Activated naive CD8-positive, alpha-beta T cell treated with anti-CD3 and anti-CD28 coated beads, Interleukin-2, amount 10 ng/mL, durations not matched to agents 7 days and 5 days (primary cell): ENCODE data around the gene BCAS2. TPM values are rescaled to one million over a fixed set of nuclear protein-coding genes. Genes with fewer than 3 reads are reported as not detected.
"Not testable (repeated sequence)": the region's sequence is repeated elsewhere in the genome, so short reads cannot be mapped to it uniquely, and the experiment has no call there.

Experiments used
- ATAC-seq: fragments of 150-1000 bp; cut with Tn5 transposase; one replicate; pipeline ENCODE4 v1.10.0; 2021; ENCODE audit warnings: low read depth, moderate library complexity
- POLR2A ChIA-PET: fragments of 350-600 bp; sonication (Branson Sonifier 250); formaldehyde crosslinking; loops from one replicate; lab custom pipeline; 2021; ENCODE audit warnings: antibody characterized with exemption; lab: Charles Lee
- DNase-seq: peaks from one replicate; pipeline ENCODE4 v3.0.0; 2021
- H3K27ac Mint-ChIP-seq: one replicate; pipeline ENCODE4 v1.8.0; 2022; ENCODE audit warnings: mild to moderate bottlenecking, mixed read lengths
- H3K27me3 Mint-ChIP-seq: one replicate; pipeline ENCODE4 v1.8.0; 2022; ENCODE audit warnings: mild to moderate bottlenecking, moderate library complexity, mixed read lengths
- H3K36me3 Mint-ChIP-seq: one replicate; pipeline ENCODE4 v1.8.0; 2021; ENCODE audit warnings: mild to moderate bottlenecking, mixed read lengths
- H3K4me1 Mint-ChIP-seq: one replicate; pipeline ENCODE4 v1.8.0; 2021; ENCODE audit warnings: mixed read lengths
- H3K4me3 Mint-ChIP-seq: one replicate; pipeline ENCODE4 v1.8.0; 2022; ENCODE audit warnings: mild to moderate bottlenecking, moderate library complexity, mixed read lengths
- H3K9me3 Mint-ChIP-seq: one replicate; pipeline ENCODE4 v1.8.0; 2021; ENCODE audit warnings: mixed read lengths
- total RNA-seq, 2 experiments: library from RNA; stranded (reverse); gene quantifications; one replicate each; pipeline ENCODE4 v1.2.3, GENCODE V29; 2021

The BCAS2 gene
- total RNA-seq, 2 experiments from 2014 or later: 38.4 to 39.5 TPM

DNA sequence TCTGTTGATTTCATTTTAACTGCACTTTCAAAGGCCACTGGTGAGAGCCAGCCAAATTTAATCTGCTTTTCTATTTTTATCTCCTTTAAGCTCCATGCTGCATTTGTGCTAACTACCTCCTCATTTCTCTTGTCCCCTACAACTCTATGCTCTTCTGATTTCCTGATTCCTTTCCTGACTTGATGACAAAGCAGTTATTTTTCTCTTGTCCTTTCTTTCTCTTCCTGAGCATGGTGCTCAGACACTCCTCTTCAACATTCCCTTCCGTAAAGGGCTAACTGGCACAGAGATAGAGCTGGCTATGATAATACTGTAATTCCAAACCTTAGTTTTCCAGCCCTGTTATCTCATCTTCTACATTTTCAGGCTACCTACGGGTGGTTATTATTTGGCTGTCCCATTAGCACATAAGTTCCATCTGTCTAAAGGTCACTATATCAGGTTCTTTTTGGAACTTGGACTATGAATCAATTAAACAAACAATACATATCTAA lies 6.8 kb upstream of the BCAS2 start:
- H3K4me3 Mint-ChIP-seq: no peak overlapping the region
- H3K27ac Mint-ChIP-seq: no peak overlapping the region
- no peak for ATAC-seq
- H3K27me3 Mint-ChIP-seq: peaks cover 6% of the 10 kb centered on the region
- H3K36me3 Mint-ChIP-seq: no peaks in the 10 kb centered on the region
- POLR2A ChIA-PET: no interaction called here
- no peaks in the 10 kb centered on the region for H3K4me1 Mint-ChIP-seq
- H3K9me3 Mint-ChIP-seq: peaks cover 1% of the 10 kb centered on the region
- no peak for DNase-seq

- peaks cover 1% of the 10 kb centered on the region for H3K9me3 Mint-ChIP-seq
- POLR2A ChIA-PET: interaction anchor here (0.7 kb wide), 1 partner anchor 120 kb away, joined by 3 read pairs; no protein-coding TSS in a partner anchor
- peaks cover 3% of the 10 kb centered on the region for H3K27me3 Mint-ChIP-seq
- ATAC-seq (no peak), DNase-seq (no peak)
- no peak overlapping the region for H3K4me3 Mint-ChIP-seq
- H3K4me1 Mint-ChIP-seq: peaks cover 1% of the 10 kb centered on the region
- H3K27ac Mint-ChIP-seq: no peak overlapping the region
- no peaks in the 10 kb centered on the region for H3K36me3 Mint-ChIP-seq
These were observed 6.0 kb upstream of the BCAS2 start for GRCh38 chr1:114587203-114587991.

DNA sequence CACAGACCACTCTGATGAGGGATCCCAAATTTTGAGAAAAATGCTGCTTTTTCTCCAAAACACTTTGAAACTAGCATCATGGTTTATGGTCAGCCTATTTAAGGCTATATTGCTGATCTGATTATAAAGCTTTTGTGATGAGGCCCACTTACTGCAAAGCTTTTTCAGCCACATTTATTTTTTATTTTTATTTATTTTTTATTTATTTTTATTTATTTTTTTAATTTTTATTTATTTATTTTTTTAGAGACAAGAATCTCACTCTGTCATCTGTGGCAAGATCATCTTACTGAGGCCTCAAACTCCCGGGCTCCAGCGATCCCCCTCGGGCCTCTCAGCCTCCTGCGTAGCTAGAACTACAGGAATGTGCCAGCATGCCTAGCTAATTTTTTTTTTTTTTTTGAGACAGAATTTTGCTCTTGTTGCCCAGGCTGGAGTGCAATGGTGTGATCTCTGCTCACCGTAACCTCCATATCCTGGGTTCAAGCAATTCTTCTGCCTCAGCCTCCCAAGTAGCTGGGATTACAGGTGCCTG lies 5.2 kb upstream of the BCAS2 start:
- ATAC-seq: no peak
- no peaks in the 10 kb centered on the region for H3K36me3 Mint-ChIP-seq
- H3K4me3 Mint-ChIP-seq: no peak overlapping the region
- DNase-seq: no peak
- POLR2A ChIA-PET: interaction anchor here (0.7 kb wide), 1 partner anchor 121 kb away, joined by 3 read pairs; no protein-coding TSS in a partner anchor
- H3K4me1 Mint-ChIP-seq: peaks cover 9% of the 10 kb centered on the region
- peaks cover 3% of the 10 kb centered on the region for H3K27me3 Mint-ChIP-seq
- peaks cover 1% of the 10 kb centered on the region for H3K9me3 Mint-ChIP-seq
- no peak overlapping the region for H3K27ac Mint-ChIP-seq

- peaks cover 12% of the 10 kb centered on the region for H3K4me1 Mint-ChIP-seq
- H3K4me3 Mint-ChIP-seq: no peak overlapping the region
- H3K9me3 Mint-ChIP-seq: peaks cover 1% of the 10 kb centered on the region
- H3K27ac Mint-ChIP-seq: no peak overlapping the region
- ATAC-seq (no peak), DNase-seq (no peak)
- POLR2A ChIA-PET: interaction anchor here (0.6 kb wide), 1 partner anchor 1966 kb away, joined by 3 read pairs; the partner anchor contains the start of gene CAPZA1
- H3K36me3 Mint-ChIP-seq: no peaks in the 10 kb centered on the region
- H3K27me3 Mint-ChIP-seq: peaks cover 3% of the 10 kb centered on the region
These were observed 3.8 kb upstream of the BCAS2 start for GRCh38 chr1:114585231-114585630.

GRCh38 chr1:114574365-114574764 lies 7.0 kb downstream of the BCAS2 start:
- Mint-ChIP-seq H3K4me3 (no peak overlapping the region), H3K27me3 (no peaks in the 10 kb centered on the region), H3K27ac (no peak overlapping the region), H3K4me1 (peaks cover 3% of the 10 kb centered on the region), H3K36me3 (peaks cover 15% of the 10 kb centered on the region), H3K9me3 (no peaks in the 10 kb centered on the region)
- ATAC-seq: no peak
- POLR2A ChIA-PET: no interaction called here
- no peak for DNase-seq

DNA sequence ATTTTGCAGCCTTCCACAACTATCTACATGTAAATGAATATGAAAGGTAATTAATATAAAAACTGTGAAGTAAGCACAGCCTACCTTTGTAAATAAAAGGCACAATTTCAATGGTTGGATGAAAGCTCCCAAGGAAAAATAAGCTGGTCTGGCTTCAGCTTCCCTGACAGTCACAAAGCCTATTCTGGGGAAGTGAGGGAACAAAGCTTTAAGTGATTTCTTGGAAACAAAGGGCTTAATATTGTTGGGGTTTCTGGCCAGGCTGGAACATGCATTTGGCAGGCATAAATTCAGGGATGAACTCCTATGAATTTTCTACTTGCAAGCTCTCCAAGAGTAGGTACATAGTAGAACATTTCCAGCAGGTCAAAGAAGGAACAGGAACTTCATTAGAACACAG lies 17.3 kb downstream of the BCAS2 start:
- H3K27me3 Mint-ChIP-seq: no peaks in the 10 kb centered on the region
- H3K27ac Mint-ChIP-seq: no peak overlapping the region
- no peaks in the 10 kb centered on the region for H3K4me1 Mint-ChIP-seq
- no peak overlapping the region for H3K4me3 Mint-ChIP-seq
- POLR2A ChIA-PET: no interaction called here
- DNase-seq (no peak), ATAC-seq (no peak)
- H3K36me3 Mint-ChIP-seq: peaks cover 38% of the 10 kb centered on the region
- peaks cover 3% of the 10 kb centered on the region for H3K9me3 Mint-ChIP-seq

- H3K9me3 Mint-ChIP-seq, POLR2A ChIA-PET, ATAC-seq, H3K4me1 Mint-ChIP-seq, H3K27ac Mint-ChIP-seq, DNase-seq, H3K27me3 Mint-ChIP-seq, H3K4me3 Mint-ChIP-seq: not testable (repeated sequence)
- peaks cover 35% of the 10 kb centered on the region for H3K36me3 Mint-ChIP-seq
These were observed 18.4 kb downstream of the BCAS2 start for GRCh38 chr1:114562978-114563510.

DNA sequence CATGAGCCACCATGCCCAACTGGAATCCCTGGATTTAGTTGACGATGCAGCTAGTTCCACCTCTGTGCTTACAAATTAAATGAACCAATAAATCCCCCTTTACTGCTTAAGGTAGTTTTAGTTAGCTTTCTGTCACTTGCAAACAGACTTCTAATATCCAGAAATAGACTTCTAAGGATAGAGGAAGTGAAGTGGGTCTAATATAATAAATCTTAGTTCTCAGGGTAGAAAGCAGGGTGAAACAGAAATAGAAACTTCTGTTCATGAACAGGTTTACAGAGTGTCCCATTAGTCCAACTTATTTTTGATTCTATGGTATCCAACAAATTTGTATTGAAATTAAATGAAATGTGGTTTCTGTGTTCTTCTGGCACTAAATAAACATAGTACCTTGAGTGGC lies 20.1 kb downstream of the BCAS2 start:
- H3K4me1 Mint-ChIP-seq: no peaks in the 10 kb centered on the region
- H3K4me3 Mint-ChIP-seq: no peak overlapping the region
- H3K27me3 Mint-ChIP-seq: no peaks in the 10 kb centered on the region
- H3K27ac Mint-ChIP-seq: no peak overlapping the region
- POLR2A ChIA-PET: no interaction called here
- H3K9me3 Mint-ChIP-seq: peaks cover 3% of the 10 kb centered on the region
- peaks cover 22% of the 10 kb centered on the region for H3K36me3 Mint-ChIP-seq
- ATAC-seq: no peak
- DNase-seq: no peak

DNA sequence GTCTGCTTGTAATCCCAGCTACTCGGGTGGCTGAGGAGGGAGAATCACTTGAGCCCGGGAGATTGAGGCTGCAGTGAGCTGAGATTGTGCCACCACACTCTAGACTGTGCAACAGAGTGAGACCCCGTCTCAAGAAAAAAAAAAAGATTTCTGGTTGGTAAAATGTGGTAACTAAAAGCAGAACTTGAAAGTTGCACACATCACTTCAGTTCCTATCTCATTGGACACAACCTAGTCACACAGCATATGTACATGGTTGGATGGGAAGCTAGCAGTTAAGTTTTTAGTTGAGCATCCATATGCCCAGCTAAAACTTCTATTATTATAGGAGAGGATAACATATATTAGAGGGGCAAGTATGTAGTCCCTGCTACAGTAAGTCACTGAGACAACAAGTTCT lies 22.1 kb downstream of the BCAS2 start:
- Mint-ChIP-seq H3K4me3 (no peak overlapping the region), H3K27me3 (no peaks in the 10 kb centered on the region), H3K9me3 (peaks cover 3% of the 10 kb centered on the region), H3K27ac (no peak overlapping the region), H3K36me3 (peaks cover 10% of the 10 kb centered on the region), H3K4me1 (no peaks in the 10 kb centered on the region)
- POLR2A ChIA-PET: no interaction called here
- ATAC-seq (no peak), DNase-seq (no peak)

- Mint-ChIP-seq H3K36me3 (peaks cover 9% of the 10 kb centered on the region), H3K9me3 (peaks cover 3% of the 10 kb centered on the region), H3K27ac (no peak overlapping the region), H3K4me1 (no peaks in the 10 kb centered on the region), H3K4me3 (no peak overlapping the region), H3K27me3 (no peaks in the 10 kb centered on the region)
- no peak for ATAC-seq
- no peak for DNase-seq
- POLR2A ChIA-PET: no interaction called here
These were observed 22.9 kb downstream of the BCAS2 start for GRCh38 chr1:114558544-114558943.

DNA sequence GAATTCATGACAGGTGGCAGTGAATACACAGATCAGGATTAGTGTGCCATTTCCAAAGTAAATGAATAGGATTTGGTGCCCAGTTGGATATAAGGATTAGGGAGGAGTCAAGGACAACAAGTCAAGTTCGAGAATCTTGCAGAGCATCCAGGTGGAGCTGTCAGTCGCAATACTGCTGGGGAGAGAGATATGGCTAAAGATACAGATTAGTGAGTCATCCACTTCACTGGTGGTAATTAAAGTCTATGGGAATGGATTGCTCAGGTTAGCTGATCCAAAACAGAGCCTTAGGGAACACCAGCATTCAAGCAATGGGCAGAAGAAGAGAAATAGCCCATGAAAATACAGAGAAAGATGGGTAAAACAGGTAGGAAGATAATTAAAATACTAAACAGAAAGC lies 26.8 kb downstream of the BCAS2 start:
- DNase-seq: no peak
- Mint-ChIP-seq H3K27me3 (peaks cover 3% of the 10 kb centered on the region), H3K36me3 (no peaks in the 10 kb centered on the region), H3K4me1 (no peaks in the 10 kb centered on the region), H3K27ac (no peak overlapping the region), H3K4me3 (no peak overlapping the region), H3K9me3 (no peaks in the 10 kb centered on the region)
- no peak for ATAC-seq
- POLR2A ChIA-PET: no interaction called here

GRCh38 chr1:114552106-114552639 lies 29.2 kb downstream of the BCAS2 start:
- DNase-seq: no peak
- Mint-ChIP-seq H3K9me3 (no peaks in the 10 kb centered on the region), H3K27ac (no peak overlapping the region), H3K4me1 (no peaks in the 10 kb centered on the region), H3K4me3 (no peak overlapping the region), H3K27me3 (peaks cover 3% of the 10 kb centered on the region), H3K36me3 (no peaks in the 10 kb centered on the region)
- POLR2A ChIA-PET: no interaction called here
- no peak for ATAC-seq

- POLR2A ChIA-PET: no interaction called here
These were observed 30.0 kb downstream of the BCAS2 start for GRCh38 chr1:114551400-114551799.

More at GRCh38 chr1:114551400-114551799, 30.0 kb downstream of the BCAS2 start:
- H3K9me3 Mint-ChIP-seq: no peaks in the 10 kb centered on the region
- H3K27ac Mint-ChIP-seq: no peak overlapping the region
- no peak overlapping the region for H3K4me3 Mint-ChIP-seq
- H3K4me1 Mint-ChIP-seq: no peaks in the 10 kb centered on the region
- H3K36me3 Mint-ChIP-seq: no peaks in the 10 kb centered on the region
- ATAC-seq (no peak), DNase-seq (no peak)
- peaks cover 3% of the 10 kb centered on the region for H3K27me3 Mint-ChIP-seq
